HepG2 (cell line): ENCODE measurements around the gene S100P. TPM values are rescaled to one million over a fixed set of nuclear protein-coding genes. Genes with fewer than 3 reads are reported as not detected.

Experiments
- ATAC-seq: fragments of 200-7000 bp; cut with Tn5 transposase; 3 replicates; pipeline ENCODE4 v1.9.1; 2020; ENCODE audit warnings: mild to moderate bottlenecking, moderate library complexity
- BruUV-seq: library from RNA; stranded (reverse); fragments of 400-500 nt; replicated peaks from 2 replicates; lab custom pipeline; 2021; lab: Mats Ljungman, UMichigan
- CTCF ChIA-PET: fragments of 300-600 bp; formaldehyde crosslinking; extraction: SDS; loops from one replicate; lab custom pipeline; 2021; ENCODE audit warnings: low total read pairs, inconsistent platforms, low intra/inter-chr PET ratio; lab: Yijun Ruan, JAX
- POLR2A ChIA-PET: fragments of 350-600 bp; sonication (Branson Sonifier 250); formaldehyde crosslinking; loops from one replicate; lab custom pipeline; 2020; ENCODE audit warnings: antibody characterized with exemption, inconsistent platforms; lab: Yijun Ruan, JAX
- DNase-seq: peaks from one replicate; pipeline ENCODE4 v3.0.0-alpha.2; 2015; ENCODE audit warnings: low spot score
- FAIRE-seq: peaks from 3 replicates; lab custom pipeline; 2011; peaks lifted over from hg19 to GRCh38; lab: Jason Lieb, UNC
- H2AFZ ChIP-seq: one replicate; pipeline ENCODE4 v1.6.1; 2011; ENCODE audit warnings: low read length, inconsistent platforms
- H3K27ac ChIP-seq: fragments of 300-600 bp; 3 replicates; pipeline ENCODE4 v1.8.0; 2011; ENCODE audit warnings: mixed run types, mild to moderate bottlenecking, mixed read lengths, low read length, inconsistent platforms; ENCODE audit not compliant: insufficient read depth; ENCODE audit errors: extremely low read length
- H3K27me3 ChIP-seq, 2 experiments: fragments of 200-600 bp in 1 of 2; 2 replicates in 1 of 2; 3 replicates in 1 of 2; pipeline versions ENCODE4 v1.6.0 to v1.8.0; 2011; ENCODE audit warnings: low read length in 2 of 2, mild to moderate bottlenecking in 2 of 2, moderate library complexity in 2 of 2, inconsistent platforms in 1 of 2; ENCODE audit not compliant: insufficient read depth in 2 of 2, control insufficient read depth in 1 of 2
- H3K36me3 ChIP-seq, 2 experiments: fragments of 200-600 bp in 1 of 2; replicated peaks in 1 of 2; 2 replicates in 1 of 2; 3 replicates in 1 of 2; pipeline versions ENCODE4 v1.5.1 to v1.8.0; 2011; ENCODE audit warnings: low read length in 2 of 2, inconsistent platforms in 1 of 2; ENCODE audit not compliant: insufficient read depth in 2 of 2, control insufficient read depth in 1 of 2
- H3K4me1 ChIP-seq: 2 replicates; pipeline ENCODE4 v1.5.1; 2012; ENCODE audit warnings: low read length, inconsistent platforms; ENCODE audit not compliant: insufficient read depth
- H3K4me2 ChIP-seq: 2 replicates; pipeline ENCODE4 v1.6.0; 2011; ENCODE audit warnings: low read depth, low read length, inconsistent platforms
- H3K4me3 ChIP-seq, 3 experiments: fragments of 200-600 bp in 1 of 3; sonication (generic), shearing (Covaris generic) in 1 of 3; replicated peaks in 1 of 3; 2 replicates each; pipeline ENCODE4 v1.5.1; 2011 to 2016; ENCODE audit warnings: low read length in 3 of 3, inconsistent platforms in 2 of 3, low read depth in 2 of 3, mild to moderate bottlenecking in 2 of 3, control low read depth in 1 of 3, mixed read lengths in 1 of 3; ENCODE audit not compliant: insufficient read depth in 1 of 3
- H3K79me2 ChIP-seq: one replicate; pipeline ENCODE4 v1.6.1; 2011; ENCODE audit warnings: low read length, inconsistent platforms; ENCODE audit not compliant: insufficient read depth
- H3K9ac ChIP-seq: 2 replicates; pipeline ENCODE4 v1.6.0; 2011; ENCODE audit warnings: mild to moderate bottlenecking, low read depth, low read length, inconsistent platforms; ENCODE audit not compliant: insufficient read depth
- H3K9me3 ChIP-seq: 2 replicates; pipeline ENCODE4 v1.5.1; 2012; ENCODE audit warnings: mild to moderate bottlenecking, low read length
- H4K20me1 ChIP-seq: 2 replicates; pipeline ENCODE4 v1.6.0; 2011; ENCODE audit warnings: inconsistent platforms, mild to moderate bottlenecking, low read length, moderate library complexity; ENCODE audit not compliant: insufficient read depth
- HBP1 ChIP-seq: IDR thresholded peaks from 2 replicates; pipeline ENCODE4 v1.6.1; 2016; ENCODE audit warnings: low read depth, control low read depth
- HOXA3 ChIP-seq: sonication (generic); formaldehyde crosslinking; IDR thresholded peaks from 2 replicates; pipeline ENCODE4 v1.5.0; 2020; ENCODE audit warnings: missing genetic modification reagents
- MBNL3 ChIP-seq: fragments of 250-450 bp; sonication (Bioruptor Pico); conservative IDR thresholded peaks from 2 replicates; pipeline ENCODE4 v1.8.0; 2022; ENCODE audit warnings: mild to moderate bottlenecking, inconsistent platforms
- MYPOP ChIP-seq: sonication (generic); formaldehyde crosslinking; IDR thresholded peaks from 2 replicates; pipeline ENCODE4 v1.8.1; 2023; ENCODE audit warnings: mild to moderate bottlenecking, moderate library complexity, missing genetic modification reagents
- NFE2L2 ChIP-seq: fragments of 150-350 bp; IDR thresholded peaks from 2 replicates; pipeline ENCODE4 v1.6.1; 2014; ENCODE audit warnings: low read length
- THAP11 ChIP-seq: IDR thresholded peaks from 2 replicates; pipeline ENCODE4 v1.6.1; 2016; ENCODE audit warnings: missing biosample characterization, missing genetic modification reagents
- ZNF276 ChIP-seq: sonication (generic); formaldehyde crosslinking; IDR thresholded peaks from 2 replicates; pipeline ENCODE4 v1.4.0; 2020; ENCODE audit warnings: mild to moderate bottlenecking, low read depth, missing genetic modification reagents
- ZNF326 ChIP-seq: sonication (generic); formaldehyde crosslinking; IDR thresholded peaks from 2 replicates; pipeline ENCODE4 v1.4.0; 2020; ENCODE audit warnings: missing genetic modification reagents, borderline replicate concordance
- ZNF337 ChIP-seq: sonication (generic); formaldehyde crosslinking; IDR thresholded peaks from 2 replicates; pipeline ENCODE4 v1.5.1; 2020; ENCODE audit warnings: missing genetic modification reagents, low read depth, mild to moderate bottlenecking, borderline replicate concordance
- ZNF512 ChIP-seq: sonication (generic); formaldehyde crosslinking; IDR thresholded peaks from 2 replicates; pipeline ENCODE4 v1.4.0; 2020; ENCODE audit warnings: mild to moderate bottlenecking, missing genetic modification reagents
- ZNF563 ChIP-seq: sonication (generic); formaldehyde crosslinking; IDR thresholded peaks from 2 replicates; pipeline ENCODE4 v1.8.0; 2022; ENCODE audit warnings: mild to moderate bottlenecking, moderate library complexity, missing genetic modification reagents
- ZNF574 ChIP-seq: sonication (generic); formaldehyde crosslinking; IDR thresholded peaks from 2 replicates; pipeline ENCODE4 v1.4.0; 2020; ENCODE audit warnings: missing genetic modification reagents
- ZSCAN12 ChIP-seq: sonication (generic); formaldehyde crosslinking; IDR thresholded peaks from 2 replicates; pipeline ENCODE4 v1.9.0; 2021; ENCODE audit warnings: mild to moderate bottlenecking, missing genetic modification reagents
- WGBS: methylation state at CpG from one replicate; pipeline ENCODE4 v1.1.6; 2017; ENCODE audit warnings: low lambda C conversion rate; 5-methylcytosine and 5-hydroxymethylcytosine counted together
- in situ Hi-C: cut with HindIII; loops from 2 replicates; pipeline ENCODE4 v1.10.0; 2017; ENCODE audit warnings: low pct_unique_long_range_greater_than_20kb; ENCODE audit not compliant: extremely low pct_ligation_motif_present
- intact Hi-C: fragments of 100-400 bp; cut with micrococcal nuclease; formaldehyde crosslinking; loops from one replicate; pipeline ENCODE4 v1.10.0; 2022; ENCODE audit not compliant: unreplicated experiment
- polyA plus RNA-seq, 8 experiments: library from polyadenylated mRNA; depleted of rRNA in 3 of 8; stranded (reverse) in 7 of 8; unstranded in 1 of 8; fragments of >200 nt; fragmentation: Illumina TruSeq in 4 of 8; extraction: Trizol in 4 of 8; gene quantifications; 2 replicates each; pipeline versions ENCODE4 v1.2.1 to v1.2.3, GENCODE V29; 2011 to 2016; ENCODE audit warnings: low read depth in 4 of 8, missing spikeins in 1 of 8, mixed read lengths in 1 of 8; ENCODE audit not compliant: insufficient read depth in 1 of 8
- total RNA-seq, 5 experiments: library from RNA; depleted of rRNA; stranded (reverse); fragments of >200 nt; fragmentation: Illumina TruSeq; extraction: Trizol; gene quantifications; 2 replicates each; pipeline ENCODE4 v1.2.3, GENCODE V29; 2016; ENCODE audit warnings: low read depth in 1 of 5

S100P gene
- total and polyA plus RNA-seq, 2 of the 13 experiments (the other 11 are each of a cell fraction or from before 2014, with no cell fraction given), result 278 to 1,649 TPM

- ATAC-seq, result peak; percentile 86
- Histone ChIP-seq H3K4me3 (peak overlapping the region; percentile 9 to 61 (median 39); a peak in 5 of 6 replicates), H3K36me3 (no peaks in the 10 kb centered on the region), H3K27ac (peak overlapping the region; percentile 96), H3K9ac (peak overlapping the region; percentile 75), H3K4me1 (peaks cover 74% of the 10 kb centered on the region), H3K9me3 (no peaks in the 10 kb centered on the region), H4K20me1 (no peaks in the 10 kb centered on the region), H2AFZ (no peak overlapping the region), H3K79me2 (no peaks in the 10 kb centered on the region), H3K27me3 (no peaks in the 10 kb centered on the region), H3K4me2 (peak overlapping the region; percentile 75)
- TSS peak; percentile 98 for BruUV-seq
- no peak for FAIRE-seq
- peak; percentile 77 for DNase-seq
- intact Hi-C loops, result loop anchor here (2.0 to 5.0 kb wide), 2 partner anchors 20 to 50 kb away; partner anchors contain the start of gene KIAA0232
- POLR2A ChIA-PET, result interaction anchor here (0.6 to 4.1 kb wide), 18 partner anchors 8 to 161 kb away, joined by 3 to 68 read pairs (median 4); partner anchors contain the start of gene BLOC1S4
- CTCF ChIA-PET, result no interaction called here
- in situ Hi-C loops, result no loop called here
- 64% methylated on average over 6 of the region's 21 CpGs for WGBS
- TF ChIP-seq ZNF337, result no peak
- TF ChIP-seq ZNF563 (CRISPR knock-in tag), result peak; percentile 42; the same call in 1 of the 2 replicates
- no peak for TF ChIP-seq ZSCAN12 (CRISPR knock-in tag)
- TF ChIP-seq THAP11, result peak; percentile 46; the same call in 1 of the 2 replicates
- no peak for TF ChIP-seq ZNF326 (CRISPR knock-in tag)
- TF ChIP-seq ZNF574 (CRISPR knock-in tag), result 0 out of 2 replicates have a peak, but pooled peaks have one; percentile 46
- TF ChIP-seq HBP1 (CRISPR knock-in tag), result no peak
- TF ChIP-seq MYPOP (CRISPR knock-in tag), result 0 out of 2 replicates have a peak, but pooled peaks have one; percentile 8
- peak; percentile 100 for TF ChIP-seq NFE2L2
- no peak for TF ChIP-seq ZNF512 (CRISPR knock-in tag)
- TF ChIP-seq ZNF276, result no peak
- TF ChIP-seq MBNL3 (CRISPR knock-in tag), result no peak
- TF ChIP-seq HOXA3 (CRISPR knock-in tag), result peak; percentile 70; the same call in 1 of the 2 replicates
Observed at GRCh38 chr4:6732441-6733357, 39.0 kb downstream of the S100P start.
